K562 (cell line): ENCODE data around the gene FAM24A. TPM values are rescaled to one million over a fixed set of nuclear protein-coding genes. Genes with fewer than 3 reads are reported as not detected.

Experiments used
- CREM ChIP-seq: IDR thresholded peaks from 2 replicates; pipeline ENCODE4 v1.6.1; 2014; ENCODE audit warnings: antibody characterized with exemption, low read depth
- HDAC1 ChIP-seq, 2 experiments: fragments of 450-650 bp; IDR thresholded peaks; 2 replicates each; pipeline ENCODE4 v1.6.1; 2016 to 2017; ENCODE audit warnings: inconsistent platforms in 1 of 2, mild to moderate bottlenecking in 1 of 2, moderate library complexity in 1 of 2
- HDAC2 ChIP-seq: fragments of 450-650 bp; IDR thresholded peaks from 2 replicates; pipeline ENCODE4 v1.6.1; 2016; ENCODE audit warnings: mild to moderate bottlenecking
- HINFP ChIP-seq: fragments of 450-650 bp; conservative IDR thresholded peaks from 2 replicates; pipeline ENCODE4 v1.6.1; 2016; ENCODE audit warnings: missing genetic modification characterization, low read depth, mild to moderate bottlenecking, control low read depth, missing compliant biosample characterization
- JUN ChIP-seq, 2 experiments: sonication (generic) in 1 of 2; formaldehyde crosslinking in 1 of 2; IDR thresholded peaks; 2 replicates each; pipeline versions ENCODE4 v1.6.1 to v1.8.0; 2012 to 2022; ENCODE audit warnings: borderline replicate concordance in 2 of 2, mild to moderate bottlenecking in 2 of 2, improper control_type of control experiment in 1 of 2, low read depth in 1 of 2, low read length in 1 of 2, missing genetic modification reagents in 1 of 2
- KLF16 ChIP-seq: IDR thresholded peaks from 2 replicates; pipeline ENCODE4 v1.6.1; 2016; ENCODE audit warnings: antibody characterized with exemption
- MCM3 ChIP-seq: fragments of 450-650 bp; IDR thresholded peaks from 2 replicates; pipeline ENCODE4 v1.6.1; 2016
- NKRF ChIP-seq: fragments of 450-650 bp; IDR thresholded peaks from 2 replicates; pipeline ENCODE4 v1.6.1; 2016; ENCODE audit warnings: borderline replicate concordance
- POU5F1 ChIP-seq: fragments of 150-350 bp; IDR thresholded peaks from 2 replicates; pipeline ENCODE4 v1.6.1; 2014; ENCODE audit warnings: borderline replicate concordance, low read length, low read depth, mild to moderate bottlenecking; ENCODE audit not compliant: partially characterized antibody
- PTTG1 ChIP-seq: fragments of 450-650 bp; IDR thresholded peaks from 2 replicates; pipeline ENCODE4 v1.6.1; 2016; ENCODE audit warnings: low read depth, mild to moderate bottlenecking, missing genetic modification characterization, missing compliant biosample characterization
- SIN3A ChIP-seq, 2 experiments: fragments of 150-350 bp in 1 of 2; IDR thresholded peaks; 2 replicates each; pipeline ENCODE4 v1.6.1; 2011 to 2016; ENCODE audit warnings: borderline replicate concordance in 2 of 2, low read depth in 2 of 2, low read length in 2 of 2, mild to moderate bottlenecking in 2 of 2, moderate library complexity in 2 of 2; ENCODE audit not compliant: control insufficient read depth in 1 of 2
- SIN3B ChIP-seq: fragments of 450-650 bp; IDR thresholded peaks from 2 replicates; pipeline ENCODE4 v1.6.1; 2017; ENCODE audit warnings: low read depth, mild to moderate bottlenecking, moderate library complexity
- TCFL5 ChIP-seq: fragments of 250-450 bp; sonication (Bioruptor Pico); conservative IDR thresholded peaks from 2 replicates; pipeline ENCODE4 v1.6.1; 2021; ENCODE audit warnings: mild to moderate bottlenecking, moderate library complexity, matching md5 sums
- ZNF121 ChIP-seq: sonication (generic); formaldehyde crosslinking; conservative IDR thresholded peaks from 2 replicates; pipeline ENCODE4 v1.8.0; 2022; ENCODE audit warnings: missing genetic modification reagents
- ZNF133 ChIP-seq: fragments of 250-450 bp; sonication (Bioruptor Pico); IDR thresholded peaks from 2 replicates; pipeline ENCODE4 v1.4.0; 2020; ENCODE audit warnings: mild to moderate bottlenecking
- ZNF146 ChIP-seq: IDR thresholded peaks from one replicate; pipeline ENCODE4 v1.6.1; 2018; ENCODE audit warnings: missing compliant biosample characterization; ENCODE audit not compliant: unreplicated experiment
- ZNF282 ChIP-seq: sonication (generic); formaldehyde crosslinking; IDR thresholded peaks from 2 replicates; pipeline ENCODE4 v1.8.1; 2023; ENCODE audit warnings: missing genetic modification reagents
- ZNF347 ChIP-seq: fragments of 450-650 bp; formaldehyde crosslinking; IDR thresholded peaks from 2 replicates; pipeline ENCODE4 v1.4.0; 2020; ENCODE audit warnings: low read depth, mild to moderate bottlenecking, moderate library complexity
- ZNF431 ChIP-seq: sonication (generic); formaldehyde crosslinking; IDR thresholded peaks from 2 replicates; pipeline ENCODE4 v1.8.0; 2022; ENCODE audit warnings: mild to moderate bottlenecking, missing genetic modification reagents
- ZNF589 ChIP-seq: fragments of 200-800 bp; sonication (Bioruptor generic); IDR thresholded peaks from 2 replicates; pipeline ENCODE4 v1.6.1; 2016; ENCODE audit warnings: low read depth, missing genetic modification characterization, missing compliant biosample characterization
- ZNF695 ChIP-seq: fragments of 450-650 bp; formaldehyde crosslinking; IDR thresholded peaks from 2 replicates; pipeline ENCODE4 v1.4.0; 2020; ENCODE audit warnings: mild to moderate bottlenecking, moderate library complexity
- ZNF79 ChIP-seq: fragments of 250-450 bp; sonication (Bioruptor Pico); IDR thresholded peaks from 2 replicates; pipeline ENCODE4 v1.4.0; 2020; ENCODE audit warnings: low read depth, mild to moderate bottlenecking, moderate library complexity
- polyA plus RNA-seq, 8 experiments: library from polyadenylated mRNA; depleted of rRNA in 4 of 8; stranded (reverse) in 5 of 8; unstranded in 3 of 8; fragments of >200 nt; fragmentation: Nextera tagmentation in 2 of 8; fragmentation: Illumina TruSeq in 1 of 8; extraction: Ambion mirVana in 2 of 8; extraction: Trizol in 1 of 8; gene quantifications; 2 replicates each; pipeline versions ENCODE4 v1.2.1 to v1.2.3, GENCODE V29; 2011 to 2014; ENCODE audit warnings: inconsistent platforms in 1 of 8, missing spikeins in 1 of 8
- total RNA-seq, 7 experiments: library from RNA; depleted of rRNA in 6 of 7; stranded (reverse); fragments of >200 nt in 6 of 7; fragmentation: Illumina TruSeq in 2 of 7; extraction: Trizol in 2 of 7; gene quantifications; 2 replicates each; pipeline versions ENCODE4 v1.2.1 to v1.2.3, GENCODE V29; 2011 to 2021; ENCODE audit warnings: low replicate concordance in 1 of 7

Gene FAM24A
- total and polyA plus RNA-seq, 9 of the 15 experiments (the other 6 are each of a cell fraction or from before 2014, with no cell fraction given) = not detected

GRCh38 chr10:122911889-122912484, 1.6 kb downstream of the FAM24A start (continued):
- TF ChIP-seq KLF16 (no peak), HDAC2 (peak; percentile 93), ZNF347 (no peak), ZNF282 (peak; percentile 91; the same call in 1 of the 2 replicates), POU5F1 (no peak), ZNF79 (CRISPR knock-in tag) (no peak), ZNF146 (CRISPR knock-in tag) (peak; percentile 69), HINFP (tag) (peak; percentile 55; the same call in 1 of the 2 replicates), PTTG1 (tag) (peak; percentile 41; the same call in 1 of the 2 replicates), ZNF133 (no peak), CREM (peak; percentile 83), JUN (IDR thresholded peaks at IDR 0.05; ENCODE audit: borderline replicate concordance, low read depth, low read length) (no peak), JUN (CRISPR knock-in tag; IDR thresholded peaks at IDR 0.05; ENCODE audit: borderline replicate concordance) (peak; percentile 85), ZNF121 (CRISPR knock-in tag) (peak; percentile 30; the same call in 1 of the 2 replicates), NKRF (0 out of 2 replicates have a peak, but pooled peaks have one; percentile 37), MCM3 (no peak), SIN3B (no peak), TCFL5 (no peak), SIN3A (IDR thresholded peaks at IDR 0.05; ENCODE audit: borderline replicate concordance in 2 of 2, control insufficient read depth in 1 of 2, low read depth in 2 of 2, low read length in 2 of 2) (peak; percentile 97 to 99), ZNF589 (CRISPR knock-in tag) (peak; percentile 62), ZNF431 (CRISPR knock-in tag) (peak; percentile 87), HDAC1 (IDR thresholded peaks at IDR 0.05) (peak in 1 of 2 experiments; percentile 80; a peak in 2 of 4 replicates), ZNF695 (CRISPR knock-in tag) (no peak)
